ENCODE results near the gene TAF7.
"Not testable (repeated sequence)": the region's sequence is repeated elsewhere in the genome, so short reads cannot be mapped to it uniquely, and the experiment has no call there.

The TAF7 gene

GRCh38 chr5:141319699-141320098 is 885 bp downstream of the TAF7 start:
- peak overlapping the region; percentile 39 for H3K4me2 ChIP-seq (ENCODE audit: low read depth, low read length, poor library complexity, severe bottlenecking)
- H4K20me1 ChIP-seq (ENCODE audit: insufficient read depth, low read length, poor library complexity, severe bottlenecking): no peaks in the 10 kb centered on the region
- no peak for TF ChIP-seq EZH2phosphoT487 (IDR thresholded peaks at IDR 0.05; ENCODE audit: borderline replicate concordance)
- TF ChIP-seq, protein P1, sequence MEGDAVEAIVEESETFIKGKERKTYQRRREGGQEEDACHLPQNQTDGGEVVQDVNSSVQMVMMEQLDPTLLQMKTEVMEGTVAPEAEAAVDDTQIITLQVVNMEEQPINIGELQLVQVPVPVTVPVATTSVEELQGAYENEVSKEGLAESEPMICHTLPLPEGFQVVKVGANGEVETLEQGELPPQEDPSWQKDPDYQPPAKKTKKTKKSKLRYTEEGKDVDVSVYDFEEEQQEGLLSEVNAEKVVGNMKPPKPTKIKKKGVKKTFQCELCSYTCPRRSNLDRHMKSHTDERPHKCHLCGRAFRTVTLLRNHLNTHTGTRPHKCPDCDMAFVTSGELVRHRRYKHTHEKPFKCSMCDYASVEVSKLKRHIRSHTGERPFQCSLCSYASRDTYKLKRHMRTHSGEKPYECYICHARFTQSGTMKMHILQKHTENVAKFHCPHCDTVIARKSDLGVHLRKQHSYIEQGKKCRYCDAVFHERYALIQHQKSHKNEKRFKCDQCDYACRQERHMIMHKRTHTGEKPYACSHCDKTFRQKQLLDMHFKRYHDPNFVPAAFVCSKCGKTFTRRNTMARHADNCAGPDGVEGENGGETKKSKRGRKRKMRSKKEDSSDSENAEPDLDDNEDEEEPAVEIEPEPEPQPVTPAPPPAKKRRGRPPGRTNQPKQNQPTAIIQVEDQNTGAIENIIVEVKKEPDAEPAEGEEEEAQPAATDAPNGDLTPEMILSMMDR (conservative IDR thresholded peaks at IDR 0.05; ENCODE audit: low read length): no peak
- H3K27me3 ChIP-seq (ENCODE audit: insufficient read depth, low read length, poor library complexity, severe bottlenecking): no peaks in the 10 kb centered on the region
- H3F3A ChIP-seq (ENCODE audit: low read depth): no peaks in the 10 kb centered on the region
- H3K9me2 ChIP-seq (replicated peaks; ENCODE audit: low read depth, low read length): no peaks in the 10 kb centered on the region
- H3K9ac ChIP-seq (ENCODE audit: low read depth, low read length, poor library complexity, severe bottlenecking): no peak overlapping the region
- H3K4me1 ChIP-seq (ENCODE audit: insufficient read depth, low read length, poor library complexity, severe bottlenecking): no peaks in the 10 kb centered on the region
- H3K9me3 ChIP-seq (ENCODE audit: insufficient read depth, low read depth, low read length): peaks cover 20% of the 10 kb centered on the region; the same call in 1 of the 2 replicates
- no peak overlapping the region for H2AFZ ChIP-seq (ENCODE audit: low read length)
- peaks cover 13% of the 10 kb centered on the region for H3K79me2 ChIP-seq (ENCODE audit: insufficient read depth, low read length)
- no peaks in the 10 kb centered on the region for H3K36me3 ChIP-seq (ENCODE audit: insufficient read depth, low read length)
- H3K4me3 ChIP-seq (ENCODE audit: low read length, poor library complexity, severe bottlenecking): peak overlapping the region; percentile 79

DNA sequence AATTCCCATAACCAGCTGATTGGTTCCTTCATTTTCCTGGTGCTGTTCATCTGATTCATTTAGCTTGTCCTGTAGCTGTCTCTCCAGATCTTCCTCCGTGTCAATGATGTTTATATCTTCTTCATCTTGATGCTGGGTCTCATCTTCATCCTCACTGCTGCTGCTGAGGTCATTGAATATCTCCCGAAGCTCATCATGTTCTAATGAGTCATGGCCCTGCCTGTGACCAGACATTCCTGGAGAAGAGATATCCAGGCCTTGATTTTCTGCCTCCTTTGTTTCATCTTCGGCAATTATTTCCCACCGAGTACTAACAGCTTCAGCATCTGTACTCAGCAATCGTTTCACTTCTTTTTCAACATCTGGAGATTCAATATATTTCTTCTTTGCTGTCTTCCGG is 1.4 kb downstream of the TAF7 start:
- no peak overlapping the region for H2AFZ ChIP-seq (ENCODE audit: low read length)
- peak overlapping the region; percentile 79 for H3K4me3 ChIP-seq (ENCODE audit: low read length, poor library complexity, severe bottlenecking)
- H3K9me2 ChIP-seq (replicated peaks; ENCODE audit: low read depth, low read length): no peaks in the 10 kb centered on the region

GRCh38 chr5:141316963-141317362 is 3.6 kb downstream of the TAF7 start:
- not testable (repeated sequence) for H3K4me3 ChIP-seq (ENCODE audit: low read length, poor library complexity, severe bottlenecking); H3K4me2 ChIP-seq (ENCODE audit: low read depth, low read length, poor library complexity, severe bottlenecking); H3K27me3 ChIP-seq (ENCODE audit: insufficient read depth, low read length, poor library complexity, severe bottlenecking); H4K20me1 ChIP-seq (ENCODE audit: insufficient read depth, low read length, poor library complexity, severe bottlenecking); H3K9me2 ChIP-seq (replicated peaks; ENCODE audit: low read depth, low read length); H2AFZ ChIP-seq (ENCODE audit: low read length); H3F3A ChIP-seq (ENCODE audit: low read depth); H3K4me1 ChIP-seq (ENCODE audit: insufficient read depth, low read length, poor library complexity, severe bottlenecking); H3K36me3 ChIP-seq (ENCODE audit: insufficient read depth, low read length); H3K9ac ChIP-seq (ENCODE audit: low read depth, low read length, poor library complexity, severe bottlenecking)
- H3K9me3 ChIP-seq (ENCODE audit: insufficient read depth, low read depth, low read length): peaks cover 20% of the 10 kb centered on the region; the same call in 1 of the 2 replicates
- H3K79me2 ChIP-seq (ENCODE audit: insufficient read depth, low read length): peaks cover 13% of the 10 kb centered on the region

More for the DNA sequence above, 1.4 kb downstream of the TAF7 start:
- H3K4me1 ChIP-seq (ENCODE audit: insufficient read depth, low read length, poor library complexity, severe bottlenecking): no peaks in the 10 kb centered on the region
- H3F3A ChIP-seq (ENCODE audit: low read depth): no peaks in the 10 kb centered on the region
- H3K9me3 ChIP-seq (ENCODE audit: insufficient read depth, low read depth, low read length): peaks cover 20% of the 10 kb centered on the region; the same call in 1 of the 2 replicates
- no peaks in the 10 kb centered on the region for H4K20me1 ChIP-seq (ENCODE audit: insufficient read depth, low read length, poor library complexity, severe bottlenecking)
- H3K79me2 ChIP-seq (ENCODE audit: insufficient read depth, low read length): peaks cover 13% of the 10 kb centered on the region
- no peak overlapping the region for H3K9ac ChIP-seq (ENCODE audit: low read depth, low read length, poor library complexity, severe bottlenecking)
- TF ChIP-seq EZH2phosphoT487 (IDR thresholded peaks at IDR 0.05; ENCODE audit: borderline replicate concordance): no peak
- TF ChIP-seq, protein P1 (conservative IDR thresholded peaks at IDR 0.05; ENCODE audit: low read length): no peak
- no peaks in the 10 kb centered on the region for H3K27me3 ChIP-seq (ENCODE audit: insufficient read depth, low read length, poor library complexity, severe bottlenecking)
- no peaks in the 10 kb centered on the region for H3K36me3 ChIP-seq (ENCODE audit: insufficient read depth, low read length)
- H3K4me2 ChIP-seq (ENCODE audit: low read depth, low read length, poor library complexity, severe bottlenecking): peak overlapping the region; percentile 39

DNA sequence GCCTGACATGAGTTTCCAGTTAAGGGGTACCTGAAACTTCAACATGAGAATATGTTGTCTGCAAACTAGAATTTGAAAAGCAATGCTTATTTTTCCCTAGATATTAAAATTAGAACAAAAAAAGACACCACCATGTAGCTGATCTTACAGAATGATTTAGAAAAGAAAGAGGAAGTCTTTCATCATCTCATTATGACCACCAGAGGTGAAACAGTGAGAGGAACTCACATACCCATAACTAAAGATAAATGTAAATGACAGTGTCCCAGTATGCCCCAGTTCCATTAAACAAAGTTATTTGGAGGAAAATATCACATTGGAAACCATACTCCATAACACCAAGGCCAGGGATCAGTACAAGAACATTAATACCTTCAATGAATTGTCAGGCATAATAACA is 6.9 kb downstream of the TAF7 start:
- Histone ChIP-seq H3K9ac (ENCODE audit: low read depth, low read length, poor library complexity, severe bottlenecking) (no peak overlapping the region), H4K20me1 (ENCODE audit: insufficient read depth, low read length, poor library complexity, severe bottlenecking) (no peaks in the 10 kb centered on the region), H3K9me2 (replicated peaks; ENCODE audit: low read depth, low read length) (no peaks in the 10 kb centered on the region), H3K4me1 (ENCODE audit: insufficient read depth, low read length, poor library complexity, severe bottlenecking) (no peaks in the 10 kb centered on the region), H3F3A (ENCODE audit: low read depth) (no peaks in the 10 kb centered on the region), H3K9me3 (ENCODE audit: insufficient read depth, low read depth, low read length) (peaks cover 9% of the 10 kb centered on the region; the same call in 1 of the 2 replicates), H3K4me3 (ENCODE audit: low read length, poor library complexity, severe bottlenecking) (no peak overlapping the region), H3K79me2 (ENCODE audit: insufficient read depth, low read length) (peaks cover under 1% of the 10 kb centered on the region; the same call in 1 of the 2 replicates), H2AFZ (ENCODE audit: low read length) (no peak overlapping the region), H3K4me2 (ENCODE audit: low read depth, low read length, poor library complexity, severe bottlenecking) (no peak overlapping the region), H3K36me3 (ENCODE audit: insufficient read depth, low read length) (no peaks in the 10 kb centered on the region), H3K27me3 (ENCODE audit: insufficient read depth, low read length, poor library complexity, severe bottlenecking) (no peaks in the 10 kb centered on the region)
- TF ChIP-seq EZH2phosphoT487 (IDR thresholded peaks at IDR 0.05; ENCODE audit: borderline replicate concordance): no peak
- TF ChIP-seq, protein P1 (conservative IDR thresholded peaks at IDR 0.05; ENCODE audit: low read length): no peak

Data from Loucy (cell line).